WTC11 (cell line): ENCODE data around the gene UHRF1.

Experiments
- ATF2 ChIP-seq: sonication (generic); formaldehyde crosslinking; IDR thresholded peaks from 2 replicates; pipeline ENCODE4 v1.8.1; 2022; ENCODE audit warnings: low read depth, missing genetic modification reagents, borderline replicate concordance
- ELF4 ChIP-seq: sonication (generic); formaldehyde crosslinking; IDR thresholded peaks from 2 replicates; pipeline ENCODE4 v1.8.1; 2022; ENCODE audit warnings: low read depth, mild to moderate bottlenecking, moderate library complexity, missing genetic modification reagents
- ESRRA ChIP-seq: sonication (generic); formaldehyde crosslinking; IDR thresholded peaks from 2 replicates; pipeline ENCODE4 v1.8.1; 2022; ENCODE audit warnings: mild to moderate bottlenecking, missing genetic modification reagents, borderline replicate concordance
- KAT7 ChIP-seq: sonication (generic); formaldehyde crosslinking; IDR thresholded peaks from 2 replicates; pipeline ENCODE4 v1.8.1; 2023; ENCODE audit warnings: missing genetic modification reagents, mild to moderate bottlenecking, borderline replicate concordance
- NR3C1 ChIP-seq: sonication (generic); formaldehyde crosslinking; conservative IDR thresholded peaks from 2 replicates; pipeline ENCODE4 v1.8.1; 2023; ENCODE audit warnings: low read depth, mild to moderate bottlenecking, missing genetic modification reagents
- SP1 ChIP-seq: sonication (generic); formaldehyde crosslinking; conservative IDR thresholded peaks from 2 replicates; pipeline ENCODE4 v1.8.1; 2022; ENCODE audit warnings: missing genetic modification reagents
- ZNF232 ChIP-seq: sonication (generic); formaldehyde crosslinking; IDR thresholded peaks from 2 replicates; pipeline ENCODE4 v1.8.0; 2022; ENCODE audit warnings: mild to moderate bottlenecking, missing genetic modification reagents
- ZNF317 ChIP-seq: sonication (generic); formaldehyde crosslinking; IDR thresholded peaks from 2 replicates; pipeline ENCODE4 v1.8.1; 2023; ENCODE audit warnings: low read depth, mild to moderate bottlenecking, moderate library complexity, missing genetic modification reagents, borderline replicate concordance
- ZNF396 ChIP-seq: fragments of 250-450 bp; sonication (Bioruptor Pico); IDR thresholded peaks from 2 replicates; pipeline ENCODE4 v1.8.0; 2021; ENCODE audit warnings: mild to moderate bottlenecking, moderate library complexity, borderline replicate concordance
- TF ChIP-seq, protein P1 (sequence below): fragments of 200-600 bp; IDR thresholded peaks from 2 replicates; pipeline ENCODE4 v1.8.0; 2022; ENCODE audit warnings: antibody characterized with exemption
- TF ChIP-seq, protein P2 (sequence below): sonication (generic); formaldehyde crosslinking; IDR thresholded peaks from 2 replicates; pipeline ENCODE4 v1.8.0; 2023; ENCODE audit warnings: missing genetic modification reagents, mild to moderate bottlenecking, borderline replicate concordance

DNA sequence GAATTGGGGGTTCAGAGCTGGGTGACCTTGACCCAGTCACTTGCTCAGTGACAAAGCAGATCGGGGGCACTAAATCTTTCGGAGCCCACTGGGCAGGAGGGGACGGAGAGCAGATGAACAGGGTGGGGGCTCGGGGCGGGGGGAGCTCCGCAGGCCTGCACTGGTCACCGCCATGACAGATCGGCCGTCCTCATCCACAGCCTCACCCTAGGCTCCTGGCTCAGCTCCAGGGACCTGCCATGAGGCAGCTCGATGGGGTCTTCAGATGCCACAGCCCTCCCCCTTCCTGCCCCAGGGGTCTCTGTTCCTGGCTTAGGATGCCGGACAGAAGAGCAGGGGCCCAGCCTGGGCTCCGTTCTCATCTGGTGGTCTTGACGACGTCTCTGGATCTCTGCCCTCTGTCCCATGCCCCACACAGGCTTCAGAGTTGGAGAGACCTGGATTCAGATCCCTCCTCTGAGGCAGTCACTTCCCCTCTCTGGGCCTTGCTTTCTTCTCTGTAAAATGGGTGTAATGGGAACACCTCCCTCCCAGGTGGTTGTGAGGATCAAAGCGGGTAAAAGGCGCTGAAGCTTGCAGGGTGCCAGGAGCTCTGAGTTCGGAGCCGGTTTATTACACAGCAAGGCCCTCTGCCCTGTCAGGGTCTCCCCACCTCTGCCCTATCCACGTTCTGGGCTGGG is 62.7 kb downstream of the UHRF1 start:
- TF ChIP-seq NR3C1 (CRISPR knock-in tag) = no peak
- TF ChIP-seq, protein P1, sequence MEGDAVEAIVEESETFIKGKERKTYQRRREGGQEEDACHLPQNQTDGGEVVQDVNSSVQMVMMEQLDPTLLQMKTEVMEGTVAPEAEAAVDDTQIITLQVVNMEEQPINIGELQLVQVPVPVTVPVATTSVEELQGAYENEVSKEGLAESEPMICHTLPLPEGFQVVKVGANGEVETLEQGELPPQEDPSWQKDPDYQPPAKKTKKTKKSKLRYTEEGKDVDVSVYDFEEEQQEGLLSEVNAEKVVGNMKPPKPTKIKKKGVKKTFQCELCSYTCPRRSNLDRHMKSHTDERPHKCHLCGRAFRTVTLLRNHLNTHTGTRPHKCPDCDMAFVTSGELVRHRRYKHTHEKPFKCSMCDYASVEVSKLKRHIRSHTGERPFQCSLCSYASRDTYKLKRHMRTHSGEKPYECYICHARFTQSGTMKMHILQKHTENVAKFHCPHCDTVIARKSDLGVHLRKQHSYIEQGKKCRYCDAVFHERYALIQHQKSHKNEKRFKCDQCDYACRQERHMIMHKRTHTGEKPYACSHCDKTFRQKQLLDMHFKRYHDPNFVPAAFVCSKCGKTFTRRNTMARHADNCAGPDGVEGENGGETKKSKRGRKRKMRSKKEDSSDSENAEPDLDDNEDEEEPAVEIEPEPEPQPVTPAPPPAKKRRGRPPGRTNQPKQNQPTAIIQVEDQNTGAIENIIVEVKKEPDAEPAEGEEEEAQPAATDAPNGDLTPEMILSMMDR = no peak
- TF ChIP-seq ZNF317 (CRISPR knock-in tag) = no peak
- TF ChIP-seq KAT7 = no peak
- TF ChIP-seq ATF2 (CRISPR knock-in tag) = no peak
- TF ChIP-seq ZNF232 (CRISPR knock-in tag) = no peak
- no peak for TF ChIP-seq ZNF396 (CRISPR knock-in tag)
- no peak for TF ChIP-seq ESRRA (CRISPR knock-in tag)
- TF ChIP-seq SP1 (CRISPR knock-in tag) = no peak
- TF ChIP-seq ELF4 (CRISPR knock-in tag) = no peak
- TF ChIP-seq, protein P2, sequence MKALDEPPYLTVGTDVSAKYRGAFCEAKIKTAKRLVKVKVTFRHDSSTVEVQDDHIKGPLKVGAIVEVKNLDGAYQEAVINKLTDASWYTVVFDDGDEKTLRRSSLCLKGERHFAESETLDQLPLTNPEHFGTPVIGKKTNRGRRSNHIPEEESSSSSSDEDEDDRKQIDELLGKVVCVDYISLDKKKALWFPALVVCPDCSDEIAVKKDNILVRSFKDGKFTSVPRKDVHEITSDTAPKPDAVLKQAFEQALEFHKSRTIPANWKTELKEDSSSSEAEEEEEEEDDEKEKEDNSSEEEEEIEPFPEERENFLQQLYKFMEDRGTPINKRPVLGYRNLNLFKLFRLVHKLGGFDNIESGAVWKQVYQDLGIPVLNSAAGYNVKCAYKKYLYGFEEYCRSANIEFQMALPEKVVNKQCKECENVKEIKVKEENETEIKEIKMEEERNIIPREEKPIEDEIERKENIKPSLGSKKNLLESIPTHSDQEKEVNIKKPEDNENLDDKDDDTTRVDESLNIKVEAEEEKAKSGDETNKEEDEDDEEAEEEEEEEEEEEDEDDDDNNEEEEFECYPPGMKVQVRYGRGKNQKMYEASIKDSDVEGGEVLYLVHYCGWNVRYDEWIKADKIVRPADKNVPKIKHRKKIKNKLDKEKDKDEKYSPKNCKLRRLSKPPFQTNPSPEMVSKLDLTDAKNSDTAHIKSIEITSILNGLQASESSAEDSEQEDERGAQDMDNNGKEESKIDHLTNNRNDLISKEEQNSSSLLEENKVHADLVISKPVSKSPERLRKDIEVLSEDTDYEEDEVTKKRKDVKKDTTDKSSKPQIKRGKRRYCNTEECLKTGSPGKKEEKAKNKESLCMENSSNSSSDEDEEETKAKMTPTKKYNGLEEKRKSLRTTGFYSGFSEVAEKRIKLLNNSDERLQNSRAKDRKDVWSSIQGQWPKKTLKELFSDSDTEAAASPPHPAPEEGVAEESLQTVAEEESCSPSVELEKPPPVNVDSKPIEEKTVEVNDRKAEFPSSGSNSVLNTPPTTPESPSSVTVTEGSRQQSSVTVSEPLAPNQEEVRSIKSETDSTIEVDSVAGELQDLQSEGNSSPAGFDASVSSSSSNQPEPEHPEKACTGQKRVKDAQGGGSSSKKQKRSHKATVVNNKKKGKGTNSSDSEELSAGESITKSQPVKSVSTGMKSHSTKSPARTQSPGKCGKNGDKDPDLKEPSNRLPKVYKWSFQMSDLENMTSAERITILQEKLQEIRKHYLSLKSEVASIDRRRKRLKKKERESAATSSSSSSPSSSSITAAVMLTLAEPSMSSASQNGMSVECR (CRISPR knock-in tag) = no peak
